GM18526 (cell line): Measurements from ENCODE around the gene APEH.

ENCODE experiments used
- POLR2A ChIP-seq: IDR thresholded peaks from 3 replicates; pipeline ENCODE4 v1.6.1; 2011; ENCODE audit not compliant: insufficient read length; ENCODE audit errors: extremely low read depth

Gene APEH

GRCh38 chr3:49642708-49643145 lies 31.4 kb upstream of the APEH start:
- no peak for TF ChIP-seq POLR2A

- TF ChIP-seq POLR2A, result no peak
Observed at GRCh38 chr3:49644684-49645083, 29.5 kb upstream of the APEH start.

- TF ChIP-seq POLR2A, result no peak
Observed at GRCh38 chr3:49646236-49646635, 27.9 kb upstream of the APEH start.

- TF ChIP-seq POLR2A, result no peak
Observed at GRCh38 chr3:49647741-49648140, 26.4 kb upstream of the APEH start.

GRCh38 chr3:49648354-49649019 lies 25.7 kb upstream of the APEH start:
- no peak for TF ChIP-seq POLR2A

GRCh38 chr3:49649576-49649975 lies 24.6 kb upstream of the APEH start:
- no peak for TF ChIP-seq POLR2A

- no peak for TF ChIP-seq POLR2A
Observed at GRCh38 chr3:49650177-49650576, 24.0 kb upstream of the APEH start.

- TF ChIP-seq POLR2A, result no peak
Observed at GRCh38 chr3:49650637-49651036, 23.5 kb upstream of the APEH start.

- TF ChIP-seq POLR2A, result no peak
Observed at GRCh38 chr3:49652218-49652902, 21.8 kb upstream of the APEH start.

GRCh38 chr3:49652903-49653415 lies 21.2 kb upstream of the APEH start:
- TF ChIP-seq POLR2A, result no peak

- no peak for TF ChIP-seq POLR2A
Observed at GRCh38 chr3:49653621-49654020, 20.5 kb upstream of the APEH start.

- no peak for TF ChIP-seq POLR2A
Observed at GRCh38 chr3:49654176-49654825, 19.9 kb upstream of the APEH start.

GRCh38 chr3:49654955-49655556 lies 19.1 kb upstream of the APEH start:
- no peak for TF ChIP-seq POLR2A

- no peak for TF ChIP-seq POLR2A
Observed at GRCh38 chr3:49655731-49656285, 18.3 kb upstream of the APEH start.

GRCh38 chr3:49656541-49657112 lies 17.5 kb upstream of the APEH start:
- no peak for TF ChIP-seq POLR2A
